Melanocyte of skin (primary cell): Measurements from ENCODE around the gene EXTL1. TPM values are rescaled to one million over a fixed set of nuclear protein-coding genes. Genes with fewer than 3 reads are reported as not detected.

Source experiments
- small RNA-seq, 2 donors: library from RNA; depleted of rRNA; stranded (forward); fragments of <200 nt; gene quantifications; one replicate each; pipeline ENCODE3, GENCODE V24; 2012
- total RNA-seq, 2 donors: library from RNA; depleted of rRNA; stranded (reverse); fragments of >200 nt; gene quantifications; 2 replicates each; pipeline ENCODE4 v1.2.3, GENCODE V29; 2012

Gene EXTL1, protein sequence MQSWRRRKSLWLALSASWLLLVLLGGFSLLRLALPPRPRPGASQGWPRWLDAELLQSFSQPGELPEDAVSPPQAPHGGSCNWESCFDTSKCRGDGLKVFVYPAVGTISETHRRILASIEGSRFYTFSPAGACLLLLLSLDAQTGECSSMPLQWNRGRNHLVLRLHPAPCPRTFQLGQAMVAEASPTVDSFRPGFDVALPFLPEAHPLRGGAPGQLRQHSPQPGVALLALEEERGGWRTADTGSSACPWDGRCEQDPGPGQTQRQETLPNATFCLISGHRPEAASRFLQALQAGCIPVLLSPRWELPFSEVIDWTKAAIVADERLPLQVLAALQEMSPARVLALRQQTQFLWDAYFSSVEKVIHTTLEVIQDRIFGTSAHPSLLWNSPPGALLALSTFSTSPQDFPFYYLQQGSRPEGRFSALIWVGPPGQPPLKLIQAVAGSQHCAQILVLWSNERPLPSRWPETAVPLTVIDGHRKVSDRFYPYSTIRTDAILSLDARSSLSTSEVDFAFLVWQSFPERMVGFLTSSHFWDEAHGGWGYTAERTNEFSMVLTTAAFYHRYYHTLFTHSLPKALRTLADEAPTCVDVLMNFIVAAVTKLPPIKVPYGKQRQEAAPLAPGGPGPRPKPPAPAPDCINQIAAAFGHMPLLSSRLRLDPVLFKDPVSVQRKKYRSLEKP
- total RNA-seq: 1 to 10 TPM; 3.4 to 8.0 TPM

DNA sequence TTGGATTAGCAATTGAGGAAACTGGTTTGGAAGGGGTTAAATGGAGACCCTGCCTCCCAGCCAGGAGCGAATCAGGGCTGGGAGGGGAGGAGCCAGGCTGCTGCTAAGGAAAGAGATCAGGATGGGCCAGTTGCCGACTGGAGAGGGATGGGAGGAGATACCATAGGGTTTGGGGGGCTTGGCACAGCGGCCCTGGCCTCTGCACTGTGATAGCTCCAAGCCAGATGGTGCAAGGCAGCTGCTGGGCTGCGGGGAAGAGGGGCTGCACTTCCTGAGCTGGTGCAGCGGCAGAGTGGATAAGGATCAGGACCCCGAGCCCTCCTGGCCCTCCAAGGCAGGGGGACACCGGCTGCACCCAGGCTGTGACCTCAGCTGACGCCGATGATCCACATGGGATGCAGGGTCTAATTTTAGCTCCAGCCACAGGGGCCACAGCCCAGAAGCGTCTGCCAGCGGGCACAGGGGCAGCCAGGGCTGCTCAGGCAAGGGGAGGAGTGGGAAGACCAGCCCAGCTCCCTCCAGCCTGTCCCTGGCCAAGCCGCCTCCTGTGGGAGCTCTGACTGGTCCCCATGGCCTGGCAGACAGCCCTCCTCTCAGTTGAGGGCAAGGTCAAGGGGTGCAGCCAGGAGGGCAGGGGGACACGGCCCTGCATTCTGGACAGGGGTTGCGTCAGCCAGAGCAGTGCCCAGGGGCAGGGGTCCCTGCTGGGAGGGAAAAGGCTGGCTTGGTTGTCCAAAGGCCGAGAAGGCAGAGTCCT lies at the start of gene EXTL1:
Gene EXTL1, plus strand, starts transcription at position 129 of the 757 bp plus-strand sequence. CDS start 872 bp downstream, outside the sequence.

DNA sequence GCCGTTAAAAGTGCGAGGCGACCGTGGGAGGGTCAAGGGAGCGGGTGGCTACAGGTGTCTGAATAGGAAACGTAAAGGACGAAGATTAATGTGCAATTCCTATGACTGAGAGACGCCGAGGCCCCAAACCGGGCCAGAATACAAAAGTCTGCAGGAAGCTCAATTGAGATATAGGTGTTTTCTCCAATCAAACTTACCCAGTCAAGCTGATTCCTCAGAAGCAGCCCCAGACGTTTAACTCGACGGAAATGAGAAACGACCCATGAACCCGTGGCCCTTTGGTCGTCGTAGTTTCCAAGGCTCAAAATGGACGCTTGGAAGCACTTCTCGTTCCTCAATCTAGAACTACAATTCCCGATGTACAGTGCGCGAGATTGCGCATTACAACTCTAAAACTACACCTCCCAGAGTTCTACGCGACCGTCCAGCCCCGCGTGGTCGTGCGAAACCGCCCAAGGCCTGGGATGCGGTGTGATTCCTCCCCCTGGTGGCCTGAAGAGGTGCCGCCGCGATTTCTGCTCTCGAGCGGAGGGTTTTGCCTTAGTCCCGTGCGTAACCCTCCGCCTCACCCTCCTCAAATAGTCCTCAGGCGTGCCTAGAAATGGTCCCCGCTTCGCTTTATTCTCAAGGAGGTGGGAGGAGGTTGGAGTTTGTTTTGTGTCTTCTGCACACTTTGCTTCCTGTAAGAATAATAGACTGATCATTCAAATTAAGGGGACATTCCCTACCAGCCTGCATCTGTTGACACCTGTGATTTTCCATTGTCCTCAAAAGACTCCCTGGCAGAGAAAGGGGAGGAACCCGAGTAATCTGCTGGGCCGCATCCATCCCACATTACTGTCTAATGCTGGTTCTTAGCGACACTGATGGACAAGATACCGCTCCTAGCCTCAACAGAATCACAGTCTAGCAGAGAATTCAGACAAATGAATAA lies 23.5 kb upstream of the EXTL1 start, which contains the start of gene PAFAH2:
Gene PAFAH2, minus strand, starts transcription at position 236 of the 934 bp plus-strand sequence. CDS start 7,247 bp downstream, outside the sequence.

DNA sequence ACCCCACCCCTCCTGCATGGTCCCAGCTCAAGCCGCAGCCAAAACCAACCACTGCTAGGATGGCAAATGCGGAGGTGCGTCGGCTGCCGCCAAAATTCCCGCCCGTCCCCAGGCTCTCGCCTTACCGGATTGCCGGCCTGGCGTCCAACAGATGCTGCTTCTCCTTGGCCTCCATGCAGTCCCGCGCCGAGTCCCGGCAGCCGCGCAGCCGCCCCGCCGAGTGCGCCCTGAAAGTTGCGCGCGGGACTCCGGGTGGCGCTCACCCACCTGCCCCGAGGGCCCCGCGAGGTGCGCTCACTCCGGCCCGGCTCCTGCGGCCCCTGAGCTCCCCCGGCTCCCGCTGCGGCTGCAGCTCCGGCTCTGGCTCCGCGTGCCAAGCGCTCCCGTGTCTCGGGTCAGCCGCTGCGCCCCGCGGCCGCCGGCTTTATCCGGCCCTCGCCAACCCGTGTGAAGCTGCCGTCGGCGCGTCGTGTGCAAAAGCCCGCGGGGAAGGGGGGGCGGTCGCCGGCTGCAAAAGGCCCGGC lies 24.2 kb downstream of the EXTL1 start, which contains the start of gene SLC30A2:
Gene SLC30A2, minus strand, starts transcription at position 397 of the 524 bp plus-strand sequence. Its CDS starts 222 bp downstream, at position 175.

DNA sequence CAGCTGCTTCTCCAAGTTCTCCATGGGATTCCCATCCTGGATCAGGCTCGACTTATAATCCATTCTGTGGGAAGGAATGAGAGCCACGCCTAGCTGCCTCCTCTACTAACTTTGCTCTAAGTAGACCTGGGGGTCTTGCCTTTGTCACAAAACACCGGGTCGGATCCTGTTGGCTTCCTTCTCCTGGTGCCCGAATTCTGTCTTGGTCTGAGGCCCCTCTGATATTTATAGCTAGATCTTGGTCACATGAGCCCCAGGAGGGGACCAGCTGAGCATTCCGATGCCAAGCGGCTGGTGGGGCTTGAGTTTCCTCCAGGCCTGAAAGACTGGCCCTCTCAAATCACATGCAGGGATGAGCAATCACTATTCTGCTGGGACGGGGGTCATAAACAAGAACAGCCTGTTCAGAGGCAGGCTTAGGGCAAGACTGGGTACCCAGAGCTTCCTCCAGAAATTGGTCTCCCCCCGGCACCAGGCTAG lies 45.9 kb downstream of the EXTL1 start, which contains the start of gene TRIM63:
Gene TRIM63, minus strand, starts transcription at position 199 of the 480 bp plus-strand sequence. Its CDS starts 136 bp downstream, at position 63.

Small RNA genes within 50 kb of the gene (small RNA-seq; reads per million reads assigned to genes)
- gene RF00283 (0 reads per million in 2 donors), gene RF00492 (0 reads per million in 2 donors)

Other genes with a start within 250 kb of the EXTL1 start
- gene SELENON, start 221.6 kb upstream of the EXTL1 start, total RNA-seq: 10 to 100 TPM; 40.6 to 48.6 TPM
- gene MTFR1L, start 201.8 kb upstream of the EXTL1 start, total RNA-seq: 10 to 100 TPM; 41.0 to 42.6 TPM
- 10 to 100 TPM in 1 of 2 donors, 1 to 10 TPM in 1; 7.6 to 14.0 TPM for gene AUNIP, start 162.3 kb upstream of the EXTL1 start, total RNA-seq
- 1 to 10 TPM; 4.7 to 5.9 TPM for gene PAQR7, start 146.1 kb upstream of the EXTL1 start, total RNA-seq
- 100 to 1,000 TPM; 102 to 144 TPM for gene STMN1, start 115.4 kb upstream of the EXTL1 start, total RNA-seq
- 10 to 100 TPM; 12.3 to 18.2 TPM for gene PAFAH2, start 23.7 kb upstream of the EXTL1 start, total RNA-seq
- gene SLC30A2, start 24.3 kb downstream of the EXTL1 start, total RNA-seq: under 1 TPM; under 0.01 to 0.33 TPM
- gene TRIM63, start 45.9 kb downstream of the EXTL1 start, total RNA-seq: 100 to 1,000 TPM in 1 of 2 donors, 10 to 100 TPM in 1; 86.0 to 104 TPM
- 1 to 10 TPM; 6.5 to 7.7 TPM for gene PDIK1L, start 90.0 kb downstream of the EXTL1 start, total RNA-seq
- not detected for gene FAM110D, start 137.3 kb downstream of the EXTL1 start, total RNA-seq
- not detected for gene C1orf232, start 147.2 kb downstream of the EXTL1 start, total RNA-seq
- gene ZNF593, start 148.1 kb downstream of the EXTL1 start, total RNA-seq: 10 to 100 TPM; 20.6 to 44.0 TPM
- gene ZNF593OS, start 150.1 kb downstream of the EXTL1 start, total RNA-seq: not detected
- under 1 TPM; 0.33 to 0.34 TPM for gene CNKSR1, start 155.7 kb downstream of the EXTL1 start, total RNA-seq
- not detected for gene CATSPER4, start 168.8 kb downstream of the EXTL1 start, total RNA-seq
- gene CEP85, start 212.4 kb downstream of the EXTL1 start, total RNA-seq: 10 to 100 TPM in 1 of 2 donors, 1 to 10 TPM in 1; 10.0 to 22.3 TPM